ENCODE results near the gene DCAF4L1.

Gene DCAF4L1

GRCh38 chr4:41969671-41970070 lies 11.9 kb upstream of the DCAF4L1 start:
- TF ChIP-seq GATA2 (IDR thresholded peaks at IDR 0.05; ENCODE audit: low read depth, low read length) (no peak), GATA3 (IDR thresholded peaks at IDR 0.05; ENCODE audit: low read depth, low read length) (no peak)

DNA sequence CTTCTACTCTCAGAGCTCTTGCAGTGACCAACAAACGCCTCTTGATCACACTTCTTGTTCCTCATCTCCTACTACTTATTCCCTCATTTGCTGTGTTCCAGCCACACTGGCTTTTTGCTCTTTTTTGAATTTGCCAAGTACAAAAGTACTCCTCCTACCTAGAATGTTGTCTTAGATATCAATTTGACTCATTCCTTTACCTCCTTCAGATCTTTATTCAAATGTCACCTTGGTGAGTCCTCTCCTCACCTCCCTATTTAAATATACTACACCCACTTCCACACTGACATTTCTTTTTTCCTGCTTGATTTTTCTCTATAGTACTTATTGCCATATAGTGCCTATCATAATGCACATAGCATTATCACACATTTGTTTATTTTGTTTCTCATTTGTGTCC lies 6.2 kb upstream of the DCAF4L1 start:
- TF ChIP-seq GATA2 (IDR thresholded peaks at IDR 0.05; ENCODE audit: low read depth, low read length) = no peak
- TF ChIP-seq GATA3 (IDR thresholded peaks at IDR 0.05; ENCODE audit: low read depth, low read length) = no peak

- no peak for TF ChIP-seq GATA3 (IDR thresholded peaks at IDR 0.05; ENCODE audit: low read depth, low read length)
Observed at GRCh38 chr4:41976775-41977516, 4.6 kb upstream of the DCAF4L1 start.

GRCh38 chr4:41977709-41978108 lies 3.8 kb upstream of the DCAF4L1 start:
- TF ChIP-seq GATA3 (IDR thresholded peaks at IDR 0.05; ENCODE audit: low read depth, low read length) (no peak), GATA2 (IDR thresholded peaks at IDR 0.05; ENCODE audit: low read depth, low read length) (no peak)

- TF ChIP-seq GATA3 (IDR thresholded peaks at IDR 0.05; ENCODE audit: low read depth, low read length) (no peak), GATA2 (IDR thresholded peaks at IDR 0.05; ENCODE audit: low read depth, low read length) (no peak)
Observed at GRCh38 chr4:41982716-41983115, 1.2 kb downstream of the DCAF4L1 start.

- TF ChIP-seq GATA2 (IDR thresholded peaks at IDR 0.05; ENCODE audit: low read depth, low read length) (no peak), GATA3 (IDR thresholded peaks at IDR 0.05; ENCODE audit: low read depth, low read length) (no peak)
Observed at GRCh38 chr4:41985151-41985550, 3.6 kb downstream of the DCAF4L1 start.

GRCh38 chr4:41989994-41990364 lies 8.4 kb downstream of the DCAF4L1 start:
- no peak for TF ChIP-seq GATA2 (IDR thresholded peaks at IDR 0.05; ENCODE audit: low read depth, low read length)
- no peak for TF ChIP-seq GATA3 (IDR thresholded peaks at IDR 0.05; ENCODE audit: low read depth, low read length)

DNA sequence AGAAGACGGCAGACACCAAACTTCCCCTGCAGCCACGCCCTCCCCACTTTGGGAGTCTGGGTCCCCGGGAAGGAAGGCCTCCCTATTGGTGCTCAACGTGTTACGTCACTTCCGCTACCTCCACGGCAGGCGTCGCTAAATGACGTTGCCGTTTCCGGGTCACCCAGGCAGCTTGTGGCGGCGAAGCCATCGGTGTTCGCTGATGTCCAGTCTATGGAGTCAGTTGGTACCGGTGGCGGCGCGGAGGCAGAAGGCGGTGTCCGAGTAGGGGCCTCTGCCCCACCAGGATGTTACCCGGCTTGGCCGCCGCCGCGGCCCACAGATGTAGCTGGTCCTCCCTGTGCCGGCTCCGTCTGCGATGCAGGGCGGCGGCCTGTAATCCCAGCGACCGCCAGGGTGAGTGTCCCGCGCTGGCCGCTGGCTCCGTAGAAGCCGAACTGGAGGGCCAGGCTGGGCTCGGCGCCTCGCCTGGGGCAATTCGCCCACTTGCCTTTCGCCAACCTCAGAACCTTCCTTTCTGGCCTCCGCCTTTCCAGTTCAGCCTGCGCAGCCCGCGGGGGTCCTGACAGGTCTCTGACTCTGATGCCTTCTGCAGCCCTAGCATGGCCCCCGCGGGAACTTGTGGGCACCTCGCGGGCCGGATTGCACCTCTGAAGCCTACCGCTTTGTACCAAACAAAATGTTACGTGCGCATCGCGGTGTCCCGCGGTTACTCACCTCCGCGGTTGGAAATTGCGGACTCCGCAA lies 9.0 kb downstream of the DCAF4L1 start, which contains the start of gene SLC30A9:
Gene SLC30A9, plus strand, starts transcription at position 166 of the 747 bp plus-strand sequence. Its CDS starts 122 bp downstream, at position 288.
- no peak for TF ChIP-seq GATA2 (IDR thresholded peaks at IDR 0.05; ENCODE audit: low read depth, low read length)
- no peak for TF ChIP-seq GATA3 (IDR thresholded peaks at IDR 0.05; ENCODE audit: low read depth, low read length)

DNA sequence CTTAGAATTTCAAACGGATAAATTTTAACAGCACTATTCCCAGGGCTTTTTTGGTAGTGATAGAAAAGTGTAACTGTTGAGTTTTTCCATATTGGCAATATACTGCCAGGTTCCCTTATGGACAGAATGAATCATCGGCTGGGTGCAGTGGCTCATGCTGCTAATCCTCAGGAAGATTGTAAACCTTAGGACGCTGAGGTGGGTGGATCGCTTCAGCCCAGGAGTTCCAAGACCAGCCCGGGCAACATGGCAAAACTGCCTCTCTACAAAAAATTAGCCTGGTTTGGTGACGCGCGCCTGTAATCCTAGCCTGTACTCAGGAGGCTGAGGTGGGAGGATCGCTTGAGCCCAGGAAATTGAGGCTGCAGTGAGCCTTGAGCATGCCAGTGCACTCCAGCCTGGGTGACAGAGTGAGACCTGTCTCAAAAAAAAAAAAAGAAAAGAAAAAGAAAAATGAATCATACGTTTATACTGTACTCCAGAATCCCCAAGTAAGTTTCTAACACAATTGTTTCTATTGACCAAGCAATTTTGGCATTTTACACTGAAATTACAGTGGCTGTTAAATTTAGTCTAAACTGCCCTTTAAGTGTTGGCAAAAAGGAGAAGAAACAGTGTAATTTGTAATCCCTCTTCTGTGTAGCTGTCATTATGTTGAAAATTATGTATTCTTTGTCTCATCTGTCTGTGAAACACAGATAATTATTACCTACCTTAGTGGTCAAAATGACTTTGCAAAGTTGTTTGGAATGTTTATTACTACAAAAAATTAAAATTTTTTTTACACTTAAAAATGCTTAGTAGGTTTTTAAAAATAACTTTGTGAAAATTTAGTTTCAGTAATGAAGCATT lies 10.6 kb downstream of the DCAF4L1 start:
- TF ChIP-seq GATA2 (IDR thresholded peaks at IDR 0.05; ENCODE audit: low read depth, low read length) (no peak), GATA3 (IDR thresholded peaks at IDR 0.05; ENCODE audit: low read depth, low read length) (no peak)

GRCh38 chr4:41992967-41993857 lies 11.7 kb downstream of the DCAF4L1 start:
- no peak for TF ChIP-seq GATA3 (IDR thresholded peaks at IDR 0.05; ENCODE audit: low read depth, low read length)
- no peak for TF ChIP-seq GATA2 (IDR thresholded peaks at IDR 0.05; ENCODE audit: low read depth, low read length)

GRCh38 chr4:41994461-41994985 lies 13.0 kb downstream of the DCAF4L1 start:
- no peak for TF ChIP-seq GATA2 (IDR thresholded peaks at IDR 0.05; ENCODE audit: low read depth, low read length)
- TF ChIP-seq GATA3 (IDR thresholded peaks at IDR 0.05; ENCODE audit: low read depth, low read length) = no peak

DNA sequence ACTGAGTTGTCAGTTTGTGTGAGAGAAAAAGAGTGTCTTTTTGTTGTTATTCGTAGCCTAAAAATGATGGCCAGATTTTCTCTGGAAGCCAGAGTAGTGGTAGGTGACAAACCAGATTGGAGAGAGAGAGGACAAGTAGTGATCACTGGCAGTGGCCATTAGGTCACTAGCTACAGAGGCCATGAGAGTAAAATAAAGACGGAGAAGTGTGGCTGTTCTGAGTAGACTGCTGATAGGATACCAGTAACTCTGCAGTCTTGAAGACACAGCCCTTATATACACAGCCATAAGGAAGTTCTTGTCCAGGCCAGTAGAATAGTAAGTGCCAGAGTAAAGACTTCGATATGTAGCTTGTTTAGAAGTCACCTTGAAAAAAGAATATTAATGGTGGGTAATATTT lies 16.5 kb downstream of the DCAF4L1 start:
- TF ChIP-seq GATA2 (IDR thresholded peaks at IDR 0.05; ENCODE audit: low read depth, low read length) (no peak), GATA3 (IDR thresholded peaks at IDR 0.05; ENCODE audit: low read depth, low read length) (no peak)

DNA sequence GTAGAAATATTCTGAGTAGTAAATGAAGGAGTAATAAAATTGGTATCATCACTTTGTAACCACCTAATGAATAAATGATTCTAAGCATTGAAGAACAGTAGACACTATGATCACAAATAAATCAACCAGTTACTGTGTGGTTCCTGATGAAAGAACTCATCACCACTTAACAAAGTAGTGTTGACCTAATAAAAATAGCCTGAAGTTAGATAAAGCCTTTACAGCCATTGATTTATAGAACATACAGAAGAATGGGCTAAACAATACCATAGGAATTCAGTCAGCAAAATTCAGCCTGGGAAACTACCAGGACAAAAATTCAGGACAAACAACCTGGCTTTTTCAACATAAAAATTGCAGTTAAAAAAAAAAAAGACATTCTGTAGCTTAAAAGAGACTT lies 17.8 kb downstream of the DCAF4L1 start:
- TF ChIP-seq GATA3 (IDR thresholded peaks at IDR 0.05; ENCODE audit: low read depth, low read length) = no peak
- no peak for TF ChIP-seq GATA2 (IDR thresholded peaks at IDR 0.05; ENCODE audit: low read depth, low read length)
